Inflammatory macrophage treated with lipopolysaccharide for 4 hours (primary cell): Measurements from ENCODE around the gene FMN2.
"Not testable (repeated sequence)": the region's sequence is repeated elsewhere in the genome, so short reads cannot be mapped to it uniquely, and the experiment has no call there.

ENCODE experiments used
- DNase-seq: peaks from one replicate; pipeline ENCODE4 v3.0.0-alpha.2; 2020

FMN2 gene

GRCh38 chr1:240391660-240392260 lies 300.1 kb downstream of the FMN2 start:
- DNase-seq = no peak

GRCh38 chr1:240394353-240394752 lies 302.7 kb downstream of the FMN2 start:
- no peak for DNase-seq

- no peak for DNase-seq
Observed at GRCh38 chr1:240395336-240395735, 303.7 kb downstream of the FMN2 start.

- no peak for DNase-seq
Observed at GRCh38 chr1:240399381-240399780, 307.7 kb downstream of the FMN2 start.

- no peak for DNase-seq
Observed at GRCh38 chr1:240401731-240402130, 310.0 kb downstream of the FMN2 start.

- DNase-seq = no peak
Observed at GRCh38 chr1:240402326-240402725, 310.6 kb downstream of the FMN2 start.

- DNase-seq = no peak
Observed at GRCh38 chr1:240404286-240404685, 312.6 kb downstream of the FMN2 start.

- no peak for DNase-seq
Observed at GRCh38 chr1:240405751-240406150, 314.1 kb downstream of the FMN2 start.

- no peak for DNase-seq
Observed at GRCh38 chr1:240407407-240407806, 315.7 kb downstream of the FMN2 start.

- no peak for DNase-seq
Observed at GRCh38 chr1:240409615-240410014, 317.9 kb downstream of the FMN2 start.

- no peak for DNase-seq
Observed at GRCh38 chr1:240413732-240414131, 322.0 kb downstream of the FMN2 start.

GRCh38 chr1:240414237-240414636 lies 322.6 kb downstream of the FMN2 start:
- no peak for DNase-seq

GRCh38 chr1:240415011-240415410 lies 323.3 kb downstream of the FMN2 start:
- not testable (repeated sequence) for DNase-seq

GRCh38 chr1:240415532-240415931 lies 323.8 kb downstream of the FMN2 start:
- no peak for DNase-seq

- DNase-seq = no peak
Observed at GRCh38 chr1:240417317-240417716, 325.6 kb downstream of the FMN2 start.

GRCh38 chr1:240420766-240421165 lies 329.1 kb downstream of the FMN2 start:
- no peak for DNase-seq

GRCh38 chr1:240423246-240423924 lies 331.7 kb downstream of the FMN2 start:
- DNase-seq = no peak

GRCh38 chr1:240424740-240425464 lies 333.2 kb downstream of the FMN2 start:
- DNase-seq = no peak

GRCh38 chr1:240426051-240426450 lies 334.4 kb downstream of the FMN2 start:
- no peak for DNase-seq

- DNase-seq = no peak
Observed at GRCh38 chr1:240435996-240436566, 344.4 kb downstream of the FMN2 start.

- no peak for DNase-seq
Observed at GRCh38 chr1:240441669-240442068, 350.0 kb downstream of the FMN2 start.

- DNase-seq = no peak
Observed at GRCh38 chr1:240445369-240445768, 353.7 kb downstream of the FMN2 start.

- no peak for DNase-seq
Observed at GRCh38 chr1:240455228-240455821, 363.6 kb downstream of the FMN2 start.
